Measurements from ENCODE around the gene EDN2.

The EDN2 gene

DNA sequence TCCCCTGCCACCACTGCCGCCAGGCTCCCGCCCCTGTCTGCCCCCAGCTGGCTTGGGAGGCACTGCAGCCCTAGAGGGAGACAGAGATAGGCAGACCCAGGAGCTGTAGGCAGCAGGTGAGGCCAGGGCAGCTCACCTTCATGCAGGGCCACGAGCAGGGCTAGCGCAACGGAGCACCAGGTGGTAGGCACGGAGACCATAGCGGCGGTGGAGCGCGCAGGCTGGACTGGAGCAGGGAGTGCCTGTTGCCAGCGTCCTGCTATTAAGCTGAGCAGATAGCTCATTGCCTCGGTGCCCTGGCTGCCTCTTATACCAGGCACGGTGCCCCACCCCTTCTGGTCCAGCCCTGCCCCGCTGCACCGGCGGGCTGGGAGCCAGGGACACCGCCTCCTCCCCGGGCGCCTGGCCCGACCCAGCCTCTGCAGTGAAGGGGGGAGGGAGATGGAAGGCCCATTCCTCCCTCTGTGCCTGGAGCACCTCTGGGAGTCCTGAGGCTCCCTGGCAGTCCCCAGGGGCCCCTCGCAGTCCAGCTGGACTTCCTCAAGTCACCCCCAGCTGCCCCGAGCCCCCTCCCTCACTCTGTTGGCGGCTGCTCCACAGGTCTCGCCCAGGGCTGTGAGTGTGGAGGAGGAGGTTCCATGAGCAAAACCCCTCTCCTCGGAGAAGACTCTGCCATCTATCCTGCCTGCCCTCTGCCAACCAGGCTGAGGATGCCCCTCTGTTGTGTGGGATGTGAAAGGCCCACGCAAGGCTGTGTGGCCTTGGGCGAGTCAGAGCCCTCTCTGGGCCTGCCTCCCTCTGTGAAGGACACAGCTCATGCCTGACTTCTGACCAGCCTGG is at the start of gene EDN2:
Gene EDN2, minus strand, starts transcription at position 282 of the 840 bp plus-strand sequence. Its CDS starts 82 bp downstream, at position 200.
- peak; percentile 56 for DNase-seq

DNA sequence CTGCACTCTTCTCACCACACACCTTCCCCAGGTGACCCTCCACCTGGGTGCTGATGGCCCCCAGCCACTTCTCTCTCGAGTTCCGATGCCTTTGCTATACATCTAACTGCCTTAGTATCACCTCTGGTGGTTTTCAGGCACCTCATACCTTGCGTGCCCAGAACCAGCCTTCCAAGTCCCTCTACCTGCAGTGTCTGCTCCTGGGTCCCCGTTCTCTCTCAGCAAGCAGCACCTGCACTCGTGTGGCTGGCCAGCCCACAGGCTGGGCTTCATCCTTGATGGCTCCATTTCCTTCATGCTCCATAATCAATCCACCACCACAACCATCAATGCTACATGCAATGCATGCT is 49.2 kb upstream of the EDN2 start:
- no peak for DNase-seq

DNA sequence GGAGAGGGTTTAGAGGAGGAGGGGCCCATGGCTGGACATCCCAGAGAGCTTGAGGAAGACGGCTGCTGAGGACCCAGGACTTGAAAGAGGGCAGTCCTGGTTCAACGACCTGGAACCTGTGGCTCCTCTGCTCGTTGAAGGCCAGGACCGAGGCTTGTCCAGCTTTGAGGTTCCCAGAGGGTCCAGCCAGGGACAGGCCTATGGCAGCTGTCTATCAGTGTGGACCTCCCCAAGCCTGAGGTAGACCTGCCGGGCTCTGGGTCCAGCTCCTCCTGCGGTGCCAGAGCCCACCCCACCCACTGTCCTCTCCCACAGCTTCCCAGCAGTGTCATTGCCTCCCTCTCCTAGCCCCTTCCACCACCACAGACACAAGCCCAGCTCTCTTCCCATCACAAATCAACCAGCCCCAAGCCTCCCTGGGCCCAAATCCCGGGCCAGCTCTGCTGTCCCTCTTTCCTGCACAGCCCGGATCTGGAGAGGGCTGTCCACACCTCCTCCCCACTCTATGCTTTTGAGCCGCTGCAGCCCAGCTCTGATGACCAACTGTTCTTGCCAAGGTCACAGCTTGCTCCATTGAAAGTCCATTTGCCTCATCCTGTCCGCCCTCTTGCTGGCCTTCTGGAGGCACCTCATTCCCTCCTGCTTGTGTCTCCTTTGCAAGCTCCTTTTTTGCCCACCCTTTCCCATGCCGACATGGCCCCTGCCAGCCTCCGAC is 48.7 kb upstream of the EDN2 start:
- DNase-seq, result no peak

DNA sequence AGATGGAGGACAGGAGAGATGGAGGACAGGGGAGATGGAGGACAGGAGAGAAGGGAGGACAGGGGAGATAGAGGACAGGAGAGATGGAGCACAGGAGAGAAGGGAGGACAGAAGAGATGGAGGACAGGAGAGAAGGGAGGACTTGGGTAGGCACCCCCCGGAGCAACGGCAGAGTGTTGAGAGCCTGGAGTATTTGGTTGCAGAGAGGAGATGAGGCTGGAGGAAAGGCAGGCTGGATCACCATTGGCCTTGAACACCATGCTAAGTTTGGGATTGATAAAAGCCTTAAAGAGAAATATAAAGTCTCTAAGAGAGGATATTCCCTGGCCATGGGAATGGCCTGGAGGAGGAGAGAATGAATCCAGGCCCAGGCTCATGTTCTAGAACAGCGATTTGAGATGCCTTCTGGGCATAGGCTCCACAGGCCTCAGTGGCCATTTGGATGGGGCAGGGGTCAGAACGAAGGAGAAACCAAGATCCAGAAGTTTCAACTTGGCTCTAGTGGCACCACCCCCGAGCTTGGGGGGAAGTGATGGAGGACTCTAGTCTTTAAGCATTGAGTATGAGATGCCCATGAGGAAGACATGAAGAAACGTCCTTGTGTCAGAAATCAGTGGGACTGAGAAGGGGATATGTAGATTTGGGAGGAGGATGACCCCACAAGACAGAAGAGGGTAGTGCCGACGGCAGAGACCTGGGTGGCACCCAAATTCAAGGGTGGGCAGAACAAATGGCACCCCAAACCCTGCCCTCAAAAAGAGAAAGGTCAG is 47.9 kb upstream of the EDN2 start:
- no peak for DNase-seq

DNA sequence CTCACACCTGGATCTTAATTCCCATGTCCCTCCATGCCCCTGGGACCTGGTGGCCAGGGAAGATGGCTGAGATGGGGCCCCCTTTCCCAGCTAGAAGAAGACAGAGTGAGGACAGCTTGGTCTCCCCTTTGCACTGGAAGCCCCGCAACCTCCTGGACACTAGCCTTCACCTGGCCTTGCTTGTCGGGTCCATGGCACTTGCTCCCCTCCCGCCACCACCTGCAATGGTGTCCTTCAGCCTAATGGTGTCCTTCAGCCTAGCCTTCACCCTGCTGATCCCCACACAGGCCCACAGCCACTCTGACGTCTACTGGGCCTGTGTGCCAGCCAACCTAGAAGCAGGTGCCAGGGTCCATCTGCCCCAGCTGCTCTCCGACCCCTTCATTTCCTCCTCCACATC is 45.9 kb upstream of the EDN2 start:
- no peak for DNase-seq

DNA sequence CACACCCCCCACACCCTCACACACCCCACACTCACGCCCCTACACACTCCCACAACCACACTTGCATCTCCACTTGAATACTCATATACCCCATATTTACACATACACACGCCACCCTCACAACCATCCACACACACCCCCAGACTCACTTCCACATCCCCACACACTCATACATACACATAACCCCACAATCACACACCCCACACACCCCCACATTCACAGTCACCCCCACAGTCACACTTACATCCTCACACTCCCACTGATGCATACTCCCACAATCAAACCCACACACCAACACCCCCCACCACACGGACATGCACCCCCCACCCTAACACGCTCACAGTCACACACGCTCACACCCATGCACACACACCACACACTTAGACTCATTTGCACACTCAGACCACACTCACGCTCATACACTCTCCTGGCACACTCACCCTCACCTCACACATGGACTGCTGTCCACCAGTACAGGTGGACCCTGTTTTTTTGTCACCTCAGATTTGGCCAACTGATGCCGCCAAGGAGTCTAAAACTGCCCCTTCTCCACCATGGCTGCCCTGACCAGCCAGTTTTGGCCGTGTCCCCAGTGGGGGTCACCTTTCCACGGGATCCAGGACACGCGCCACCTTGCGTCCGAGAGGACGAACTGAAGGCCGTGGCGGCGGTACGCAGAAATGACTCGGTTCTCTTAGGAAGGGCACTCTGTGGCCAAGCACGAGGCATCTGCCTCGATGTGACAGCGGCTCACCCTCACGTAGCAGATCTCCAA is 45.3 kb upstream of the EDN2 start:
- DNase-seq, result no peak

DNA sequence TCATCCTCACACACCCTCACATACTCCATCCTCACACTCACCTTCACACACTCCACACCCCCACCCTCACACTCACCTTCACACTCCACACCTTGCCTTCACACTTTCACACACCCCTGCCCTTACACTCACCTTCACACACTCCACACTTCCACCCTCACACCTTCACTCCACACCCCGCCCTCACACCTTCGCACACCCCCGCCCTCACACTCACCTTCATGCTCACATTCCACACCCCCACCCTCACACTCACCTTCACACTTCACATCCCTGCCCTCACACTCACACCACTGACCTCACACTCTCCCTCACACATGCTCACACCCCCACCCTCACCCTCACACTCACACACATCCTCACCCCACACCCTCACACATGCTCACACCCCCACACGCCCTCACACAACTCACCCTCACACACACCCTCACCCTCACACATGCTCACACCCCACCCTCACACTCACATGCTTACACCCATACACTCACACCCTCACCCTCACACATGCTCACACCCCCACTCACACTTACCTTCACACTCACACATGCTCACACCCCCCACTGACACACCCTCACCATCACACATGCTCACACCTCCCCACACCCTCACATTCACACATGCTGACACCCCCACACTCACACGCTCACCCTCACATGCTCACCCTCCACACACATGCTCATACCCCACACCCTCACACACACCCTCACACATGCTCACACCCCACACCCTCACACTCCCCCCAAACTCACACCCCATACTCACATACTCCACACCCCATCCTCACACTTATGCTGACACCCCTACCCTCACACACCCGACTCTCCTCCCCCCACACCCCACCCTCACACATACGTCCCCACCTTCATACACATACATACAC is 44.5 kb upstream of the EDN2 start:
- DNase-seq, result no peak

DNA sequence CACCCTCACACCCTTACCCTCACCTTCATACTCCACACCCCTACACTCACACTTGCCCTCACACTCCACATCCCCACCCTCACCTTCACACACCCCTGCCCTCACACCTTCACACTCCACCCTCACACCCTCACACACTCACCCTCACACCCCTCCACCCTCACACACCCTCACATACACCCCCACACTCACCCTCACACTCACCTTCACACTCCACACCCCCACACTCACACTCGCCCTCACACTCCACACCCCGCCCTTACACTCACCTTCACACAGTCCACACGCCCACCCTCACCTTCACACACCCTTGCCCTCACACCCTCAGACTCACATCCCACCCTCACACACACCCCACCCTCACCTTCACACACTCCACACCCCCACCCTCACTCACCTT is 43.6 kb upstream of the EDN2 start:
- no peak for DNase-seq

DNA sequence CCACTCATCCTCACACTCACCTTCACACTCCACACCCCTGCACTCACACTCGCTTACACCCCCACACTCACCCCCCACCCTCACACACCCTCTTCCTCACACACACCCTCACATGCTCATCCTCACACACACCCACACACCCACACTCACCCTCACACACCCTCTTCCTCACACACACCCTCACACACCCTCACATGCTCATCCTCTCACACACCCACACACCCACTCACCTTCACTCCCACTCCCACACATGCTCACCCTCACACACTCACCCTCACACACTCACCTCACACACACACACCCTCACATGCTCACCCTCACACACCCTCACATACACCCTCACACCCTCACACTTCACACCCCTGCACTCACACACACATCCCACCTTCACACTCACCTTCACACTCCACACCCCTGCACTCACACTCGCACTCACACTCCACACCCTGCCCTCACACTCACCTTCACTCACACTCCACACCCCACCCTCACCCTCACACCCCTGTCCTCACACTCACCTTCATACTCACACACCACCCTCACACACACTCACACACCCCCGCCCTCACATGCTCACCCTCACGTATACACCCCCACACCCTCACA is 42.6 kb upstream of the EDN2 start:
- DNase-seq, result no peak

DNA sequence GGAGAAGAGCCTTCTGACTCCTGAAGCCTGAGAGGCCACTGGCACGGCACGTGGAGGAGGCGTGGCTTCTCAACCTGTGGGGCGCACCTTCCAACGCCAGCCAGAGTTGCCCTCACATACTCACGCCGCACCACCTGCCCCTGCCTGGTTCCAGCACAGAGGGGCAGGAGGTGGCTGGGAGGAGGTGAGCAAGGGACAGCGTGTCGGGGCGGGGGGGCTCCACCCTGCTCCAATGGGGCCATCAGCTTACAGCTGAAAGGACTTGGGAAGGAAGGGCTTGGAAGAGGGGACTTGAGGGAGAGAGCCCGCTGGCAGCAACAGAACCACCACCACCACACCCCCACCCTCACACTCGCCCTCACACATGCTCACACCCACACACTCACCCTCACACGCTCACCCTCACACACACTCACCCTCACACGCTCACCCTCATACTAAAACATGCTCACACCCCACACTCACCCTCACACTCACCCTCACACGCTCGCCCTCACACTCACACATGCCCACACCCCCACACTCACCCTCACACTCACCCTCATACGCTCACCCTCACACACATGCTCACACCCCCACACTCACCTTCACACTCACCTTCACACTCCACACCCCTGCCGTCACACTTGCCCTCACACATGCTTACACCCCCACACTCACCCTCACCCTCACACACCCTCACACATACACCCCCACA is 41.6 kb upstream of the EDN2 start:
- no peak for DNase-seq

DNA sequence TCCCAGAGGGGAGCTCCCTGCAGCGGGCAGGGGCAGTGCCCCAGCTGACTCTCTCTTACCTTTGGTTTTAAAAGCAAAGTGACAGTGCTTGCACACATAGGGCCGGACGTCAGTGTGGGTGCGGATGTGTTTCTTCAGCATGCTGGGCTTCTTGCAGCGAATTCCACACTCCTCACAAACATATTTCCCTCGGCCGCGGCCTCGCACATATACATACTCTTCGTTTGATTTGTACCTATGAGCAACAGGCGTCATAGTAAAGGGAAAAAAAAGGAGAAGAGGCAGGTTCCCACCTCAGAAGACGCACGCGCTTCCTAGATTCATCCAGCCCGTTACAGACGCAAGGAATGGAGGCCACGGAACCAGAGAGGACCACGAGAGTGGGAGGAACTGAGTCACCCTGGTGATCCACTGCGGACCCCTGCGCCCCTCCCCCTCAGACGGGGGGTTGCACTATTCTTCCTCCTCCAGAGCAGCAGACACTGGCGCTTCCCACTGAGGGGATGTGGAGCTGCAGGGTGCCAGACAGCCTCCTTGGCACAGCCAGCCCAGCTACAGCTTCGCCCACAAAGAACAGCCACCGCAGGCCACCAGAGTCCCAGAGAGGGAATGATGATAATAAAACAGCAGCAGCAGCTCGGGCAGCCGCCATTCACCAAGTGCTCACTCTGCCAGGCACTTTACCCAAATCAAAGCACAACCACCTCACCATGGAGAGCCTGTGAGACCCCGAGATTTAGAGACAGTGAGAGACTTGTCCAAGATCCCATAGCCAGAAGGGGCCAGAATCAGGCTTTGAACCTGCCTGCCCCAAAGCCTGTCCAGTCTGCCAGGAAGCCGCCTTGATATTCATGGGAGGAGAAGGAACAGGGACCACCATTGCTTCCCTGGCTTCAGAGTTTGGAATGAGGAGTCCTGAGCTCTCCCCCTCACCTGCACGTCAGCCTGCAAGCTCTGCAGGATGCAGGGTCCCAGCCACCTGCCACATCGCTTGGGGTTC is 40.5 kb upstream of the EDN2 start:
- no peak for DNase-seq

DNA sequence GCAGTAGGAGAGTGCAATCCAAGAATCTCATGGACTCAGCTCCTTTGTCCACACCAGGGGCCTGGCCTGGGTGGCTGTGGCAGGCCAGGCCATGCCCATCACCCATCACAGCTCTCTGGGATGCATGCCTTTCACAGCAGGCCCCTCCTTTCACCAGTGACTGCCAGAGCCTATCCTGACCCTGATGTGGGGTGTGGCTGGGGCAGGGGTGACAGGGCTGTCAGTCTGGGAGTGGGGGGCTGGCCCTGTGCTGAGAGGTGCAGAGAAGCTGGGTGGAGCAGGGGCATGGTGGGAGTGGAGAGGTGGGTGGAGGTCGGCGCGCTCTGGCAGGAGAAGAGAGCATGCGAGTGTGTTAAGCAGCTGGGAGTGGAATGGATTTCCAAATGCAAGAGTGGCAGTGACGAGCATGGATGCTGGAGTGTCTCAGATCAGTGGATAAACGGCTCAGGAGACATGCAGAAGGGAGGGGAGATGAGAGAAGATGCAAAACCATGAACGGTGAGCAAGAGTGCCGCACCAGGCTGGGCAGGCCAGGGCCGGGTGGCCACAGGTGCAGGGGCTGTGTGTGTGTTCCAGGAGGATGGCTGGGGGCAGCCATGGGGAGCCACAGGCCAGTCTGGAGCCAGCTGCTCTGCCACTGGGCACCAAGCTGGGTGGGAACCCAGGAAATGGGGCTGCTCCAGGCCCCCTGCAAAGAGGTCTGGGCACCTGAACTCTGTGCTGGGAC is 39.6 kb upstream of the EDN2 start:
- DNase-seq, result no peak

DNA sequence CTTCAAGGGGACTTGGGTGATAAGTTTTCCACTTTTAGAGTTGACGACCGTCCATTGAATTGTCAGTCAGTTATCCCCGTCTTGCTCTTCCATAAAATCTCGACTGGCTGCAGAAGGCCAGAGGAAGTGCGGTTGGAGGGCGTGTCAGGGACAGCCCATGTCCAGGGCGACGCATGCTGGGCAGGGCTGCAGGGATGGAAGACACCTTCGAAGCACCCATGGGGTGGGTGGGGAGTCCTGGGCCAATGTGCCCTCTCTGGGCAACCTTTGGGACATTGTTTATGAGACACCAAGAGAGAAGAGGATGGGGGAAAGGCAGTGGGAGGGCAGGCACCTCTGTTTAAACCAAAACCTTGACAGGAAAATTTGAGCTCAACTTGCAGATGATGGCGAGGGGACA is 38.6 kb upstream of the EDN2 start:
- DNase-seq, result no peak

DNA sequence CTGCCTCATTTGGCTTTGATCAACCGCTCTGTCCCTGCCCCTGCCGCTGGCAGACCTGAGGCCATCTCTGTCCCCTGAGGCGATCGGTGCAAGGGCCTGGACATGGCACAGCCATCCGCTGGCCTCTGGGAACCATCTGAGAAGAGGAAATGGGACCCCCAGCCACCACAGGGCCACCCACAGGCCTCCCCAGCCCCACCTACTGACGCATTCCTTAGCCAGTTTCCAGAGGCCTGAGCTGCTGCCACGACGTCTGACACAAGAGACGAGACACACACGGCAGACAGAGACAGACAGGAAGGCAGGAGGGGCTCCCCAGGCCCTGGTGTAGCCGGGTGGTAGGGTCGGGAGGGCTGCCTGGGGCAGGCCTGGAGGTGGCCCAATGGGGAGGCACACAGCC is 37.3 kb upstream of the EDN2 start:
- DNase-seq, result no peak

DNA sequence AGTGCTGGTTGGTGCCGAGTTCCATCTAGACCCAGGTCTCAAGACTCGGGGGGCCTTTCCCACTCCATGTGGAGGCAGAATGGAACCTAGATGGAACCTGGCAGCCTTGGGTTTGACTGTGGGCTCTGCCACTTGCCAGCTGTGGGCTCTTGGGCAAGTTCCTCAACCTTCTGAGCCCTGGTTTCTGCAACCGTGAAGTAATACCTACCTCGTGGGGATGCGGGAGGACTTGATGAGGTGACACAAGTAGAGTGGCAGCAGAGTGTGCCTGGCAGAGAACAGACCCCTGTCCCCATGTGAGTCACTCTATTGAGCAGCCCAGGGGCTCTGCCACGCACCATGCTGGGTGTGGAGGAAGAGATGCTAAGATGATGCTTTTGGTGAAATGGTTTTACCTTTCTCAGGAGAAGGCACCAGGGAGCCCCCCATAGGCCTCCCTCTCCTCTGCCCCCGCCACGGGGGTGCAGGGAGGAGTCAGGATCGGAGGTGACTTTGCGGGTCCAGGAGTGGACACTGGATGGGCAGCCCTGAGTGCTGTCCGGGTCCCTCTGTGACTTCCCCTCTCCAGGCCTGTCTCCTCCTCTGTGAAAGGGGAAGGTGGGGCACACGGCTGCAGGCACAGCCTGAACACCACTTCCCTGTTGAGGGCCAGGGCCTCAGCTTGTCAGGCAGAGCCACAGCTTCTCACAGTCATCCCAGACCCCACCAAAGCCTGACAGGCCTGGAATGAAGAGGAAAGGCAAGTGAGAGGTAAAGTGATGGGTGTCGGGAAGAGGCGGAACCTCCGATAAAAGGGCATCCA is 36.7 kb upstream of the EDN2 start:
- no peak for DNase-seq

DNA sequence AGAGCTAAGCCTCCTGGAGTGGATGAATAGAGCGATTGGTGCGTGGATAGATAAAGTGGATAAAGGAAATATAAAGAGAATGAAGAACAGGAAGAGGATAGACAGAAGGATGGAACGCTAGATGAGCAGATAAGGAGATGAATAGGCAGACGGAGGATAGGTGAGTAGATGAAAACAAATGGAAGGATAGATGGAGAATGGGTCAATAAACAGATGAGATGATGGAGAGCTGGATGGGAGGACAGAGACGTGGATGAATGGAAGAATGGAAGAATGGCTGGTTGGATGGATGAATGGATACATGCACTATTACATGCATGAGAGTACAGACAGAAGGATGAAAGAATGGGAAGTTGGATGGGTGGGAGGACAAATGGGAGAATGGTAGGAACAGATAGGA is 35.2 kb upstream of the EDN2 start:
- DNase-seq, result no peak

DNA sequence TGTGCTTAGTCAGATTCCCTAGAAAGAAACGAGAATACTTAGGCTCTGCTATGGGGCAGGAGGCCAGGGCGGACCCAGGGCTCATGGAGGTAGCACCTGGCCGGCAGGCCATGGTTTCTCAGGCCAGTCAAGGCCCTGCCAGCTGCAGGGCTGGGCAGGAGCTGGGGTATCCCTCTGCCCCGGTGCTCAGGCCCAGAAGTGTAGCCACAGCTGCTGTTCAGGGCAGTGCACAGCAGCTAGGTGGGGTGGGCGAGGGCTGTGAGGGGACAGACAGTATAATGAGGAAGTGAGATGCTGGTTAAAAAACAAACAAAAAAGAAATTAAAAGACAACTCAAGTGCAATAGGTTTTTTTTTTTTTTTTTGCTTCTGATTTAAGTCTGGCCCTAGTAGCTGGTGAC is 34.0 kb upstream of the EDN2 start:
- no peak for DNase-seq

DNA sequence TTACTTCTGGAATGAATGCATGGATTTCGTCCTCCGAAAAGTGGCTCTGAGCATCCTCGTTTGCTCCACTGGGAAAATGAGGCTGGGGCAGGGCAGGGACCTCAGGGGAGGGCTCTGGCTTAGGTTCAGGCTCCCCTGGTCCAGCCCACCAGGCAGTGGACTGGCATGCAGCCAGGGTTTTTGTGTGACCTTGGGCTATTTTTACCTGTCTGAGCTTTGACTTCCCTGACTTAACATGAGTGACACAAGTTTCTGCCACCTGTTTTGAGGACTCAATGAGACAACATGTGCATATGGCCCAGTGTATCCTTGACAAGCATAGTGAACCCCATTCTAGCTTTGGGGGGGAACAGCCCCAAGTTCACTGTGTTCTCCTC is 32.6 kb upstream of the EDN2 start:
- no peak for DNase-seq
